H1 (cell line): ENCODE results near the gene LTO1.

Source experiments
- CTCF ChIP-seq, 3 experiments: IDR thresholded peaks; 1 replicate in 2 of 3; 2 replicates in 1 of 3; pipeline versions ENCODE4 v1.5.1 to v1.6.1; 2011; ENCODE audit warnings: low read length in 3 of 3, mild to moderate bottlenecking in 3 of 3, inconsistent platforms in 2 of 3, low read depth in 1 of 3, moderate library complexity in 1 of 3; ENCODE audit not compliant: insufficient read depth in 1 of 3; ENCODE audit errors: control extremely low read depth in 1 of 3
- GABPA ChIP-seq: IDR thresholded peaks from 2 replicates; pipeline ENCODE4 v1.6.1; 2011; ENCODE audit warnings: mild to moderate bottlenecking, low read length, moderate library complexity, borderline replicate concordance; ENCODE audit not compliant: insufficient read depth
- JUN ChIP-seq: IDR thresholded peaks from 2 replicates; pipeline ENCODE4 v1.6.1; 2011; ENCODE audit warnings: low read depth, mild to moderate bottlenecking, improper control_type of control experiment, low read length
- JUND ChIP-seq: IDR thresholded peaks from 2 replicates; pipeline ENCODE4 v1.6.1; 2011; ENCODE audit warnings: mild to moderate bottlenecking, improper control_type of control experiment, low read length
- MAFK ChIP-seq: IDR thresholded peaks from 2 replicates; pipeline ENCODE4 v1.6.1; 2012; ENCODE audit warnings: low read depth, mild to moderate bottlenecking, improper control_type of control experiment, low read length
- PHF8 ChIP-seq: fragments of 200-600 bp; sonication (generic); conservative IDR thresholded peaks from 2 replicates; pipeline ENCODE4 v1.7.1; 2012; ENCODE audit warnings: low read depth, mild to moderate bottlenecking, inconsistent platforms, low read length, moderate library complexity
- POLR2A ChIP-seq, 2 experiments: IDR thresholded peaks; 1 replicate in 1 of 2; 2 replicates in 1 of 2; pipeline ENCODE4 v1.6.1; 2011; ENCODE audit warnings: low read depth in 2 of 2, low read length in 2 of 2, mild to moderate bottlenecking in 2 of 2; ENCODE audit errors: control extremely low read depth in 1 of 2
- POLR2AphosphoS5 ChIP-seq: IDR thresholded peaks from 2 replicates; pipeline ENCODE4 v1.6.1; 2011; ENCODE audit warnings: low read depth, low read length
- TBP ChIP-seq: IDR thresholded peaks from 2 replicates; pipeline ENCODE4 v1.6.1; 2011; ENCODE audit warnings: low read depth, low read length, improper control_type of control experiment

GRCh38 chr11:69644962-69645675, 30.0 kb downstream of the LTO1 start:
- TF ChIP-seq CTCF (IDR thresholded peaks at IDR 0.05; ENCODE audit: control extremely low read depth in 1 of 3, insufficient read depth in 1 of 3, low read depth in 1 of 3, low read length in 3 of 3) (no peak; a peak in 1 of 4 replicates), POLR2A (IDR thresholded peaks at IDR 0.05; ENCODE audit: control extremely low read depth in 1 of 2, low read depth in 2 of 2, low read length in 2 of 2) (no peak; a peak in 1 of 3 replicates), JUND (no peak), POLR2AphosphoS5 (no peak; the same call in 1 of the 2 replicates), JUN (no peak), GABPA (no peak), TBP (no peak), MAFK (no peak), PHF8 (no peak)
